ENCODE data around the gene CD59.

CD59 gene

GRCh38 chr11:33658195-33658900 is 77.9 kb downstream of the CD59 start:
- in situ Hi-C loops (cut with HindIII; ENCODE audit: low pct_ligation_motif_present, low pct_unique_long_range_greater_than_20kb, low sequenced_read_pairs) = no loop called here
- no peak for DNase-seq

DNA sequence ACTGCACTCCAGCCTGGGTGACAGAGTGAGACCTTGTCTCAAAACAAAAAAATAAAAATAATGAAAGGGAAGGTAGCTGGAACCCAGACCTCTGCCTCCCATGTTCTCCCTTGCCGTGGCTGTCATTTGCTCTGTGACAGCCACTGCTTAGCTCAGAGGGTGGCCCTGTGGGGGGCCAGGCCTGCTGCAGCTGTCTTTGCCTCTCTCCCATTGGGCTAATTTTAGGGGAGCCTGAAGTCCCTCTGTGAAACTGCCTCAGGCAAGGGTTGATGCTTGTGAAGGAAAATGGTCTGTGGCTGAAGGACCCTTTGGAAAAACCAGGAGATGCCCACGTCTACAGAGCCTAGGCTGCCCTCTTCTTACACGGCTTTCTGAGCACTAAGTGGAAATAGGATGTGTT is 78.5 kb downstream of the CD59 start:
- in situ Hi-C loops (cut with HindIII; ENCODE audit: low pct_ligation_motif_present, low pct_unique_long_range_greater_than_20kb, low sequenced_read_pairs) = no loop called here
- DNase-seq = no peak

- in situ Hi-C loops (cut with HindIII; ENCODE audit: low pct_ligation_motif_present, low pct_unique_long_range_greater_than_20kb, low sequenced_read_pairs) = no loop called here
- DNase-seq = no peak
Measured at GRCh38 chr11:33656768-33657167, 79.5 kb downstream of the CD59 start.

DNA sequence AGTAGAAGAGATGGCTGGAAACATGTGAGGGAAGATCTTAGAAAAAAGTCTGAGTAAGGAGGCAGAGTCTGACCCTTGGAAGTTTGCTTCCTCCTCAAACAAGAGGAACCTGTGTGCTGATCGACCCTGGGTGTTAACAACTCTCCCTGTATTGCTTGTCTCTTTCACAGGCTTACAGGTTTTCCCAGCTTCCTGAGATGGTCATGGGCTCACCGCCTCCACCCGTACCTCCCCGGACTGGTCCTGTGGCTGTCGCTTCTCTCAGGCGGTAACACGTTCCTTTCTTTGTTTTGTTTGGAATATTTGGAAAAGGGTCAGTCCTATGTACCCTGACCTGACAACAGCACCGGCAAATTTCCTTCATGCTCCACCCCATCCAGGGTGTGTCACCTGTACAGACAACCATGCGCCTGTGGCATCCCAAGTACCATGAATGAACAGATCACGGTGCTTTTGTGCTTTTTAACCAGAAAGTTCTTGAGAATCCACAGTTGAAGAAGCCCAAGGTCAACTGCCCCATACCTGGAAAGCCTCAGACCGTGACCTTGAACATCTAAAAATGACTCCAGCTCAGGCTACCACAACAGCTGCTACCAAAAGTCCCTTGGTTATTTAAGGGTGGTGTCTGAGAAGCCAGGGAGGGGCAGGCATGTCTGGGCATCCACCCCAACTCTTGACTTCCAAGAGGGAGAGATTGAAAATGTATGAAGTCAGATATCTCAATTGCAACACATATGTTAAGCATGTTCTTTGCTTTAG is 80.2 kb downstream of the CD59 start:
- in situ Hi-C loops (cut with HindIII; ENCODE audit: low pct_ligation_motif_present, low pct_unique_long_range_greater_than_20kb, low sequenced_read_pairs) = no loop called here
- no peak for DNase-seq

DNA sequence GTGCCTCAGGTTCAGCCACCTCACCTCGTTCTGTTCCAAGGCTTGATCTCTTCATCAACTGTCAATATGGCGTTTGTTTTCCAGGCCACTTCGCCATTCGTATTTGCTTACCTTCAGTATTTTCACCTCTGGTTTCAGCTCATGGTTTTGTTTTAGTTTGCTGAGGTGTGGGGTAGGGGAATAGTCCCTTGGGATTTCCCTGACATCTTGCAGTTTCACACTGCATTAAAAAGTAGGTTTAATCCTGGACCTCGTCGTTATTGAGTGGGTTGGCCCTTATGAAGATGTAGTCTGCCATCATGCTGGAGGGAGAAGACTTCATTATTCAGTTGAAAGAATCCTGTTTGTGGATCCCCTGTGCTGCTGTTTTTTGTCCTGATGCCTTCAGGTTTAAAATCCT is 81.6 kb downstream of the CD59 start:
- in situ Hi-C loops (cut with HindIII; ENCODE audit: low pct_ligation_motif_present, low pct_unique_long_range_greater_than_20kb, low sequenced_read_pairs) = no loop called here
- no peak for DNase-seq

Data from ACHN (cell line).